ENCODE results near the gene PVALB. TPM values are rescaled to one million over a fixed set of nuclear protein-coding genes. Genes with fewer than 3 reads are reported as not detected.
A peak's percentile ranks its signal among the peaks of the same experiment; 100 is the strongest.

Gene PVALB
- total RNA-seq, 1 experiment from 2014 or later: 6.8 TPM

- Histone ChIP-seq H3K36me3 (replicated peaks; ENCODE audit: control insufficient read depth, insufficient read depth, low read length) (no peaks in the 10 kb centered on the region), H3K27me3 (ENCODE audit: control insufficient read depth, insufficient read depth, low read length) (no peaks in the 10 kb centered on the region)
- DNase-seq: no peak
Observed at GRCh38 chr22:36830601-36831000, 13.8 kb upstream of the PVALB start.

GRCh38 chr22:36829370-36830002 lies 12.7 kb upstream of the PVALB start:
- H3K36me3 ChIP-seq (replicated peaks; ENCODE audit: control insufficient read depth, insufficient read depth, low read length): no peaks in the 10 kb centered on the region
- no peak overlapping the region for H3K4me3 ChIP-seq (ENCODE audit: insufficient read depth, low read depth, low read length)
- DNase-seq: no peak
- no peaks in the 10 kb centered on the region for H3K27me3 ChIP-seq (ENCODE audit: control insufficient read depth, insufficient read depth, low read length)

More at GRCh38 chr22:36830601-36831000, 13.8 kb upstream of the PVALB start:
- no peak overlapping the region for H3K4me3 ChIP-seq (ENCODE audit: insufficient read depth, low read depth, low read length)

GRCh38 chr22:36828815-36829214 lies 12.0 kb upstream of the PVALB start:
- no peaks in the 10 kb centered on the region for H3K27me3 ChIP-seq (ENCODE audit: control insufficient read depth, insufficient read depth, low read length)
- DNase-seq: no peak
- no peaks in the 10 kb centered on the region for H3K36me3 ChIP-seq (replicated peaks; ENCODE audit: control insufficient read depth, insufficient read depth, low read length)

GRCh38 chr22:36826262-36826661 lies 9.4 kb upstream of the PVALB start:
- no peak overlapping the region for H3K4me3 ChIP-seq (ENCODE audit: insufficient read depth, low read depth, low read length)

More at GRCh38 chr22:36828815-36829214, 12.0 kb upstream of the PVALB start:
- H3K4me3 ChIP-seq (ENCODE audit: insufficient read depth, low read depth, low read length): no peak overlapping the region

GRCh38 chr22:36824655-36825054 lies 7.8 kb upstream of the PVALB start:
- H3K27me3 ChIP-seq (ENCODE audit: control insufficient read depth, insufficient read depth, low read length): peaks cover 4% of the 10 kb centered on the region; the same call in 1 of the 2 replicates
- H3K36me3 ChIP-seq (replicated peaks; ENCODE audit: control insufficient read depth, insufficient read depth, low read length): no peaks in the 10 kb centered on the region
- H3K4me3 ChIP-seq (ENCODE audit: insufficient read depth, low read depth, low read length): no peak overlapping the region
- no peak for DNase-seq

More at GRCh38 chr22:36826262-36826661, 9.4 kb upstream of the PVALB start:
- H3K36me3 ChIP-seq (replicated peaks; ENCODE audit: control insufficient read depth, insufficient read depth, low read length): no peaks in the 10 kb centered on the region
- no peak for DNase-seq
- no peaks in the 10 kb centered on the region for H3K27me3 ChIP-seq (ENCODE audit: control insufficient read depth, insufficient read depth, low read length)

GRCh38 chr22:36823186-36823839 lies 6.5 kb upstream of the PVALB start:
- no peaks in the 10 kb centered on the region for H3K36me3 ChIP-seq (replicated peaks; ENCODE audit: control insufficient read depth, insufficient read depth, low read length)
- H3K27me3 ChIP-seq (ENCODE audit: control insufficient read depth, insufficient read depth, low read length): peaks cover 7% of the 10 kb centered on the region
- H3K4me3 ChIP-seq (ENCODE audit: insufficient read depth, low read depth, low read length): no peak overlapping the region
- DNase-seq: peak; percentile 56

- H3K36me3 ChIP-seq (replicated peaks; ENCODE audit: control insufficient read depth, insufficient read depth, low read length): no peaks in the 10 kb centered on the region
- H3K4me3 ChIP-seq (ENCODE audit: insufficient read depth, low read depth, low read length): no peak overlapping the region
- DNase-seq: peak; percentile 69
- H3K27me3 ChIP-seq (ENCODE audit: control insufficient read depth, insufficient read depth, low read length): peaks cover 14% of the 10 kb centered on the region
Observed at GRCh38 chr22:36822581-36822980, 5.7 kb upstream of the PVALB start.

GRCh38 chr22:36819112-36819511 lies 2.3 kb upstream of the PVALB start:
- DNase-seq: peak; percentile 77
- H3K4me3 ChIP-seq (ENCODE audit: insufficient read depth, low read depth, low read length): no peak overlapping the region
- H3K27me3 ChIP-seq (ENCODE audit: control insufficient read depth, insufficient read depth, low read length): peaks cover 46% of the 10 kb centered on the region
- no peaks in the 10 kb centered on the region for H3K36me3 ChIP-seq (replicated peaks; ENCODE audit: control insufficient read depth, insufficient read depth, low read length)

- Histone ChIP-seq H3K4me3 (ENCODE audit: insufficient read depth, low read depth, low read length) (no peak overlapping the region), H3K27me3 (ENCODE audit: control insufficient read depth, insufficient read depth, low read length) (peaks cover 46% of the 10 kb centered on the region), H3K36me3 (replicated peaks; ENCODE audit: control insufficient read depth, insufficient read depth, low read length) (no peaks in the 10 kb centered on the region)
- DNase-seq: peak; percentile 37
Observed at GRCh38 chr22:36818010-36818642, 1.3 kb upstream of the PVALB start.

- H3K36me3 ChIP-seq (replicated peaks; ENCODE audit: control insufficient read depth, insufficient read depth, low read length): no peaks in the 10 kb centered on the region
- no peak for DNase-seq
- H3K4me3 ChIP-seq (ENCODE audit: insufficient read depth, low read depth, low read length): no peak overlapping the region
- H3K27me3 ChIP-seq (ENCODE audit: control insufficient read depth, insufficient read depth, low read length): peaks cover 46% of the 10 kb centered on the region
Observed at GRCh38 chr22:36817525-36817848, 652 bp upstream of the PVALB start.

GRCh38 chr22:36816339-36816635 lies 548 bp downstream of the PVALB start:
- Histone ChIP-seq H3K27me3 (ENCODE audit: control insufficient read depth, insufficient read depth, low read length) (peaks cover 46% of the 10 kb centered on the region), H3K4me3 (ENCODE audit: insufficient read depth, low read depth, low read length) (peak overlapping the region; percentile 52), H3K36me3 (replicated peaks; ENCODE audit: control insufficient read depth, insufficient read depth, low read length) (no peaks in the 10 kb centered on the region)
- DNase-seq: peak; percentile 81

GRCh38 chr22:36815558-36816338 lies 1.1 kb downstream of the PVALB start:
- no peaks in the 10 kb centered on the region for H3K36me3 ChIP-seq (replicated peaks; ENCODE audit: control insufficient read depth, insufficient read depth, low read length)
- peak overlapping the region; percentile 52 for H3K4me3 ChIP-seq (ENCODE audit: insufficient read depth, low read depth, low read length)
- DNase-seq: peak; percentile 39
- peaks cover 45% of the 10 kb centered on the region for H3K27me3 ChIP-seq (ENCODE audit: control insufficient read depth, insufficient read depth, low read length)

GRCh38 chr22:36814801-36815200 lies 2.0 kb downstream of the PVALB start:
- H3K4me3 ChIP-seq (ENCODE audit: insufficient read depth, low read depth, low read length): no peak overlapping the region
- peaks cover 42% of the 10 kb centered on the region for H3K27me3 ChIP-seq (ENCODE audit: control insufficient read depth, insufficient read depth, low read length)
- no peaks in the 10 kb centered on the region for H3K36me3 ChIP-seq (replicated peaks; ENCODE audit: control insufficient read depth, insufficient read depth, low read length)
- DNase-seq: peak; percentile 48

- DNase-seq: no peak
- H3K27me3 ChIP-seq (ENCODE audit: control insufficient read depth, insufficient read depth, low read length): peaks cover 19% of the 10 kb centered on the region
- no peak overlapping the region for H3K4me3 ChIP-seq (ENCODE audit: insufficient read depth, low read depth, low read length)
- H3K36me3 ChIP-seq (replicated peaks; ENCODE audit: control insufficient read depth, insufficient read depth, low read length): no peaks in the 10 kb centered on the region
Observed at GRCh38 chr22:36811094-36811800, 5.6 kb downstream of the PVALB start.
